Liver (tissue), 3 donors: Measurements from ENCODE around the gene AKT2.

Source experiments
- CTCF ChIP-seq: fragments of 150-350 bp; IDR thresholded peaks from 2 replicates; pipeline ENCODE4 v1.5.1; 2017; ENCODE audit warnings: improper control_type of control experiment, low read depth, low read length; ENCODE audit not compliant: missing input control
- RXRA ChIP-seq, 2 donors: IDR thresholded peaks; 2 replicates each; pipeline ENCODE4 v1.6.1; 2017 to 2018; ENCODE audit warnings: antibody characterized with exemption in 2 of 2, mild to moderate bottlenecking in 1 of 2
- donor health status: healthy.
- donor health status: healthy.

- TF ChIP-seq RXRA (IDR thresholded peaks at IDR 0.05) (no peak), CTCF (no peak)
Measured at GRCh38 chr19:40228346-40228745, 56.8 kb downstream of the AKT2 start.
